MCF 10A (cell line): ENCODE results near the gene MRPL38. TPM values are rescaled to one million over a fixed set of nuclear protein-coding genes. Genes with fewer than 3 reads are reported as not detected.
"Not testable (repeated sequence)": the region's sequence is repeated elsewhere in the genome, so short reads cannot be mapped to it uniquely, and the experiment has no call there.

Experiments used
- BruUV-seq: library from RNA; stranded (reverse); fragments of 400-500 nt; replicated peaks from 2 replicates; lab custom pipeline; 2021; lab: Mats Ljungman, UMichigan
- CTCF ChIA-PET: fragments of 300-600 bp; sonication (Branson Sonifier 250); formaldehyde crosslinking; extraction: SDS; loops from one replicate; lab custom pipeline; 2021; ENCODE audit warnings: antibody characterized with exemption, inconsistent platforms; lab: Yijun Ruan, JAX
- POLR2A ChIA-PET: fragments of 300-600, 350-650 bp; sonication (Branson Sonifier 250); formaldehyde crosslinking; extraction: SDS; loops from one replicate; lab custom pipeline; 2020; ENCODE audit warnings: antibody characterized with exemption, inconsistent platforms; lab: Yijun Ruan, JAX
- DNase-seq: peaks from one replicate; pipeline ENCODE4 v3.0.0-alpha.2; 2018; ENCODE audit not compliant: unreplicated experiment
- H3K27ac Mint-ChIP-seq: one replicate; pipeline ENCODE4 v1.8.0; 2022; ENCODE audit warnings: mild to moderate bottlenecking, low read depth, mixed read lengths; ENCODE audit not compliant: unreplicated experiment
- H3K27me3 Mint-ChIP-seq: one replicate; pipeline ENCODE4 v1.8.0; 2022; ENCODE audit warnings: mixed read lengths; ENCODE audit not compliant: insufficient read depth, unreplicated experiment
- H3K36me3 Mint-ChIP-seq: one replicate; pipeline ENCODE4 v1.8.0; 2022; ENCODE audit warnings: mild to moderate bottlenecking, moderate library complexity, mixed read lengths; ENCODE audit not compliant: insufficient read depth, unreplicated experiment
- H3K4me1 Mint-ChIP-seq: one replicate; pipeline ENCODE4 v1.8.0; 2022; ENCODE audit warnings: mixed read lengths; ENCODE audit not compliant: insufficient read depth, unreplicated experiment
- H3K4me3 Mint-ChIP-seq: one replicate; pipeline ENCODE4 v1.8.0; 2022; ENCODE audit warnings: mild to moderate bottlenecking, moderate library complexity, mixed read lengths; ENCODE audit not compliant: unreplicated experiment
- H3K9me3 Mint-ChIP-seq: one replicate; pipeline ENCODE4 v1.8.0; 2022; ENCODE audit warnings: mixed read lengths; ENCODE audit not compliant: unreplicated experiment
- intact Hi-C: fragments of 100-400 bp; cut with micrococcal nuclease; formaldehyde crosslinking; loops from 2 replicates; pipeline ENCODE4 v1.14.1; 2022
- total RNA-seq: library from RNA; stranded (reverse); gene quantifications from 2 replicates; pipeline ENCODE4 v1.2.3, GENCODE V29; 2022
- TF ChIP-seq, protein P1 (sequence below): fragments of 200-600 bp; IDR thresholded peaks from one replicate; pipeline ENCODE4 v1.8.0; 2022; ENCODE audit warnings: antibody characterized with exemption, mild to moderate bottlenecking; ENCODE audit not compliant: unreplicated experiment

MRPL38 gene
- total RNA-seq, 1 experiment from 2014 or later = 111 TPM

DNA sequence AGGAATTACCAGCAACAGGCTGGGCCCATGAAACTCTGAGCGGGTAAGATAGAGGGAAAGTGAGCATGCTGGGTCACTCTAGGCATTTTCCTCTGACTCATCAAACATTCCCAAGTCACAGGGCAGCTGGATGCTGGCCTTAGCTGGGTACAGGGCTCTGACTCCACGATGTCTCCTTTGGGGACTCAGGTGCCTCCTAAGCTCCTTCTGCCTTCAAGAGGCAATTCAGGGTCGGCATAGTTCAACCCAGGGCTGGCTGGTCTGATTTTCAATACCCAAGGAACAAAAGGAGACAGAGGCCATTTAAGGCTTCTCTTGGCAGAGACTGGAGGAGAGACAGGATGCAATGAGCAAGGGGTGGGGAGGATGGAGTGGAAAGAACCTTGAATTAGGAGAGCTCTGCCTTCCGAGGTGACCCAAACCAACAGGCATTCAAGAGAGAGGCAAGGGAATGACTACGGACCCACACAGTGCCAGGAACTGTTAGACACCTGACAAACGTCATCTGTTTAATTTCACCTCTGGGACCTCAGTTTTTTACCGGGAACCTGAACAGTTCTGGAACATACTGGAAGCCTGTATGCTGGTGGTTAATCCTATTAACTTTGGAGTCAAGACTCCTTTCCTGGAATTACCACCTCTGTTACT lies 50.5 kb downstream of the MRPL38 start:
- POLR2A ChIA-PET = interaction anchor here (0.6 to 6.1 kb wide), 27 partner anchors 9 to 1237 kb away, joined by 3 to 164 read pairs (median 8); partner anchors contain the start of genes MRPL38, RECQL5, SAP30BP and TRIM47
- no peaks in the 10 kb centered on the region for H3K27me3 Mint-ChIP-seq
- H3K4me1 Mint-ChIP-seq = peaks cover 19% of the 10 kb centered on the region
- no peak overlapping the region for H3K4me3 Mint-ChIP-seq
- H3K9me3 Mint-ChIP-seq = no peaks in the 10 kb centered on the region
- TF ChIP-seq, protein P1, sequence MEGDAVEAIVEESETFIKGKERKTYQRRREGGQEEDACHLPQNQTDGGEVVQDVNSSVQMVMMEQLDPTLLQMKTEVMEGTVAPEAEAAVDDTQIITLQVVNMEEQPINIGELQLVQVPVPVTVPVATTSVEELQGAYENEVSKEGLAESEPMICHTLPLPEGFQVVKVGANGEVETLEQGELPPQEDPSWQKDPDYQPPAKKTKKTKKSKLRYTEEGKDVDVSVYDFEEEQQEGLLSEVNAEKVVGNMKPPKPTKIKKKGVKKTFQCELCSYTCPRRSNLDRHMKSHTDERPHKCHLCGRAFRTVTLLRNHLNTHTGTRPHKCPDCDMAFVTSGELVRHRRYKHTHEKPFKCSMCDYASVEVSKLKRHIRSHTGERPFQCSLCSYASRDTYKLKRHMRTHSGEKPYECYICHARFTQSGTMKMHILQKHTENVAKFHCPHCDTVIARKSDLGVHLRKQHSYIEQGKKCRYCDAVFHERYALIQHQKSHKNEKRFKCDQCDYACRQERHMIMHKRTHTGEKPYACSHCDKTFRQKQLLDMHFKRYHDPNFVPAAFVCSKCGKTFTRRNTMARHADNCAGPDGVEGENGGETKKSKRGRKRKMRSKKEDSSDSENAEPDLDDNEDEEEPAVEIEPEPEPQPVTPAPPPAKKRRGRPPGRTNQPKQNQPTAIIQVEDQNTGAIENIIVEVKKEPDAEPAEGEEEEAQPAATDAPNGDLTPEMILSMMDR = no peak
- no peak overlapping the region for H3K27ac Mint-ChIP-seq
- TSS peak; percentile 68 for BruUV-seq
- CTCF ChIA-PET = interaction anchor here (0.5 to 3.6 kb wide), 5 partner anchors 23 to 452 kb away, joined by 3 to 36 read pairs (median 4); partner anchors contain the start of gene TRIM47
- peaks cover 45% of the 10 kb centered on the region for H3K36me3 Mint-ChIP-seq
- DNase-seq = peak; percentile 73
- intact Hi-C loops = loop anchor here (2.0 kb wide), 1 partner anchor 43 kb away; the partner anchor contains the start of gene TRIM65

DNA sequence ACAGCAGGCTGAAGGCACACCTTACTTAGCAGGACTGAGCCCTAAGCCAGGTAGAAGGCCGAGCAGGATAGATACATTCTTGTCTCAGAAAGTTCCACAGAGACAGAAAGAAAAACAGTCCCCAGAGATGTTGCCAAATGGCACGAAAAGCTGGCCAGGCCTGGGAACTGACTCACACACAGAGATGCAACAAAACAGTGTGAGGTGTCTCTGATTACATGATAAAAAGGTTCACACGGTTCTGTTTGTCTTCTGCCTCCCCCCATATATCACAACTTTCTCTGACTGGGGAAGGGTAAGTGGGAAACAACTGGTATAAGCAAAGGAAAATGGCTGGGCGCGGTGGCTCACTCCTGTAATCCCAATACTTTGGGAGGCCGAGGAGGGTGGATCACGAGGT lies 51.3 kb downstream of the MRPL38 start:
- TF ChIP-seq, protein P1 = no peak
- Mint-ChIP-seq H3K36me3 (peaks cover 53% of the 10 kb centered on the region), H3K9me3 (no peaks in the 10 kb centered on the region), H3K4me1 (peaks cover 19% of the 10 kb centered on the region), H3K4me3 (no peak overlapping the region), H3K27ac (no peak overlapping the region), H3K27me3 (no peaks in the 10 kb centered on the region)
- CTCF ChIA-PET = interaction anchor here (1.0 to 3.6 kb wide), 3 partner anchors 24 to 174 kb away, joined by 3 to 36 read pairs (median 4); partner anchors contain the start of gene TRIM47
- POLR2A ChIA-PET = interaction anchor here (0.6 to 6.1 kb wide), 15 partner anchors 8 to 411 kb away, joined by 3 to 164 read pairs (median 17); partner anchors contain the start of genes MRPL38, RECQL5, SAP30BP and TRIM47
- intact Hi-C loops = no loop called here
- no TSS peak for BruUV-seq
- peak; percentile 83 for DNase-seq

DNA sequence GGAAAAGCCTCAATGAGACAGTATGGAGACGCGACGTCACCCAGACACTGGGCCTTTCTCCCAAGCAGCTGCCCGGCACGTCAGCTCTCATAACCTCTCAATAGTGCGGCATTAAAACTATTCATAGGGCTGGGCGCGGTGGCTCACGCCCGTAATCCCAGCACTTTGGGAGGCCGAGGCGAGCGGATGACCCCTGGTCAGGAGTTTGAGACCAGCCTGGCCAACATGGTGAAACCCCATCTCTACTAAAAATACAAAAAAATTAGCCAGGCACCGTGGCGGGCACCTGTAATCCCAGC lies 53.0 kb downstream of the MRPL38 start:
- ChIA-PET POLR2A (interaction anchor here (5.8 kb wide), 1 partner anchor 74 kb away, joined by 128 read pairs; a partner anchor contains a TSS), CTCF (interaction anchor here (0.6 kb wide), 1 partner anchor 914 kb away, joined by 3 read pairs; no protein-coding TSS in a partner anchor)
- intact Hi-C loops, H3K27me3 Mint-ChIP-seq, H3K4me3 Mint-ChIP-seq, BruUV-seq, DNase-seq, H3K9me3 Mint-ChIP-seq, H3K27ac Mint-ChIP-seq: not testable (repeated sequence)
- peaks cover 71% of the 10 kb centered on the region for H3K36me3 Mint-ChIP-seq
- peaks cover 18% of the 10 kb centered on the region for H3K4me1 Mint-ChIP-seq

DNA sequence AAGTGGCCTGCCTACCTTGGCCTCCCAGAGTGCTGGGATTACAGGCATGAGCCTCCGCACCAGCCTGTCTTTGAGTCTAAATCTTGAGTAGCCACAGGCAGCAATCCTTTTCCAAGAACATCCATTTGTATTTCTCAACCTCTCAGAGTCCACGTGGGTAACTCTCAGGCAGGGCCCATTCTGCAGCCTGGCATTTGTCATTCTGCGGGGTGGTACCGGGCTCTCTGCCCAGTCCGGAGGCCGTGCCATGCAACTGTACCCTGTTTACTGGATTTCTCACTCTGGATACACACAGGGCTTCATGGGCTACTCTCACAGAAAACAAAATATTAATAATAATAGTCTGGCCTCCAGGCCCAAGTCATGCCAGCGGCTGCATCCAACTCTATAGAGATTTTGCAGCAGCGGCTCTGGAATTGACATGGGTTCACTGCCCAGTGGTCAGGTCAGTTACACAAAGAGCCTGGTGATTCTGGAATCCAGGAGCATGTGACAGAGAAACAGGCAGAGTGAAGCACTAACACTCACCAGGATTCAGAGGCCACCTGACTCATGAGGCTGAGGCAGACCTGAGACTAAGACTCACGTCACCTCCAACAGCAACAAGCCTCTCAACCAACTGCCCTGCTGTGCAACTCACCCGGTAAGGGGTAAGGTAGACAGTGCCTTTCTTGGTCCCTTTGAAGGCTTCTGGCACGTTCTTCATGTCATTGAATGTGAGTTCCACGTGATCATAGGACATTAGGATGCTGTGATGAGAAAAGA lies 53.6 kb downstream of the MRPL38 start:
- Mint-ChIP-seq H3K9me3 (no peaks in the 10 kb centered on the region), H3K27me3 (no peaks in the 10 kb centered on the region), H3K36me3 (peaks cover 76% of the 10 kb centered on the region), H3K4me3 (no peak overlapping the region), H3K27ac (no peak overlapping the region), H3K4me1 (peaks cover 16% of the 10 kb centered on the region)
- TF ChIP-seq, protein P1 = no peak
- BruUV-seq = no TSS peak
- ChIA-PET CTCF (interaction anchor here (0.6 to 2.2 kb wide), 6 partner anchors 10 to 914 kb away, joined by 3 to 6 read pairs (median 3); partner anchors contain the start of gene GALK1), POLR2A (interaction anchor here (5.8 kb wide), 1 partner anchor 73 kb away, joined by 128 read pairs; a partner anchor contains a TSS)
- no peak for DNase-seq
- intact Hi-C loops = no loop called here
